WI38 (cell line): ENCODE measurements around the gene MRO.
A peak's percentile ranks its signal among the peaks of the same experiment; 100 is the strongest.

Experiments used
- H3K4me3 ChIP-seq: 2 replicates; pipeline ENCODE4 v1.5.1; 2011; ENCODE audit warnings: low read depth, mild to moderate bottlenecking, control low read depth, low read length
- TF ChIP-seq, protein P1 (sequence below): IDR thresholded peaks from 2 replicates; pipeline ENCODE4 v1.5.1; 2012; ENCODE audit warnings: low read depth, mild to moderate bottlenecking, control low read depth, low read length

Gene MRO

DNA sequence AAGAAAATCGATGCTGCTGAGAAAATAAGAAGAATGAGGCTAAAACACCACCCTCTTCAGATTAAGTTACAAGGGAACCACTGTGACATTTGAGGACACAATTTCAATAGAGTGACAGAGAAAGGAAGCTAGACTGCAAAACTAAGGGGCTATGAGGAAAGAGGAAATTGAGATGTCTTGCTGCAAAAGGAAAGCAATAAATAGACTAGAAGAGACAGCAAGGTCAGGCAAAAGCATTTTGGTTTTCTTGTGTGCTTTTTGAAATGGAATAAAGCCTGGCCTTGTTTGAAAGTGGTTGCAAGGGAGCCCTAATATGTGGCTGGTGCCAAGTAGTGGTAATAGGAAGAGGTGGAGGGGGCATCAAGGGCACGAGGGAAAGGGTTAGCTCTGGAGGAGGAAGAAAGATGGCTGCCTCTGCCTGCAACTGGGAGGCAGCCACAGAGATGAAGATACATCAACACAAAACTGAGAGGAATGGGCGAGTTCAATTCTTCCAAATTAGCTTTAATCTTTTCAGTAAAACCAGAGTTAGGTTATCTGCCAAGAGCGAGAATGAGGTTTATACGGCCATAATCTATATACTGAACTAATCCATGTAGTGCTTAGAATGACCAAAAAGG lies 1.2 kb upstream of the MRO start:
- TF ChIP-seq, protein P1, sequence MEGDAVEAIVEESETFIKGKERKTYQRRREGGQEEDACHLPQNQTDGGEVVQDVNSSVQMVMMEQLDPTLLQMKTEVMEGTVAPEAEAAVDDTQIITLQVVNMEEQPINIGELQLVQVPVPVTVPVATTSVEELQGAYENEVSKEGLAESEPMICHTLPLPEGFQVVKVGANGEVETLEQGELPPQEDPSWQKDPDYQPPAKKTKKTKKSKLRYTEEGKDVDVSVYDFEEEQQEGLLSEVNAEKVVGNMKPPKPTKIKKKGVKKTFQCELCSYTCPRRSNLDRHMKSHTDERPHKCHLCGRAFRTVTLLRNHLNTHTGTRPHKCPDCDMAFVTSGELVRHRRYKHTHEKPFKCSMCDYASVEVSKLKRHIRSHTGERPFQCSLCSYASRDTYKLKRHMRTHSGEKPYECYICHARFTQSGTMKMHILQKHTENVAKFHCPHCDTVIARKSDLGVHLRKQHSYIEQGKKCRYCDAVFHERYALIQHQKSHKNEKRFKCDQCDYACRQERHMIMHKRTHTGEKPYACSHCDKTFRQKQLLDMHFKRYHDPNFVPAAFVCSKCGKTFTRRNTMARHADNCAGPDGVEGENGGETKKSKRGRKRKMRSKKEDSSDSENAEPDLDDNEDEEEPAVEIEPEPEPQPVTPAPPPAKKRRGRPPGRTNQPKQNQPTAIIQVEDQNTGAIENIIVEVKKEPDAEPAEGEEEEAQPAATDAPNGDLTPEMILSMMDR, result no peak
- H3K4me3 ChIP-seq, result no peak overlapping the region

DNA sequence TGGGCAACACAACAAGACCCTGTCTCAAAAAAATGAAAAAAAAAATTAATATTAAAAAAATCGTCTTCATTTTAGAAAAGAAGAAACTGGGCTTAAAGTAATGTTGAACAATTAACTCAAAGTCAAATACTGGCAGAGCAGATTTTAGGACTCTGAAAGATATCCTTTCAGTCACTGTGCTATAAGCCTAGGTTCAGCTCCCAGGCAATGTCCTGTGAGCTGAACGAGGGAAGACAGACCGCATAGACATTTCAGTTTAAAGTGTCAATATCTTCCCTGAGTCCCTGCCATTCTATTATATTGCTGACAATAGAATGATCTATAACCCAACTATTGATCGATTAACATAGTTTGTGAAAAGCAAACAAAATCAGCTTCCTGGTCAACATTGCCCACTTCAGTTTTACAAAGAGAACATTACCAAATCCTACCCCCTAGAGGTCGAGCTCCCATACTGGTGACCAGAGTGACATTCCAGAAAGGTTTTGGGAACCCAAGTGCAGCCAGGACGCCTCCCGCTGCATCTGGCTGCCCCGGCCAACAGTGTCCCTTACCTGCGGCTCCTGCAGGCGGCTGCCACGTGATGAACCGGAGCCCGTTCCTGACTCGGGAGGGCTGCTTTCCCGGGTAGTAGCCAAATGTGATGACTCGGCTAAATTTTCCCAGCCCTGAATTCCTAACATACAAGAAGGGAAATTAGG lies 639 bp downstream of the MRO start:
- H3K4me3 ChIP-seq, result peak overlapping the region; percentile 4
- TF ChIP-seq, protein P1, result no peak

DNA sequence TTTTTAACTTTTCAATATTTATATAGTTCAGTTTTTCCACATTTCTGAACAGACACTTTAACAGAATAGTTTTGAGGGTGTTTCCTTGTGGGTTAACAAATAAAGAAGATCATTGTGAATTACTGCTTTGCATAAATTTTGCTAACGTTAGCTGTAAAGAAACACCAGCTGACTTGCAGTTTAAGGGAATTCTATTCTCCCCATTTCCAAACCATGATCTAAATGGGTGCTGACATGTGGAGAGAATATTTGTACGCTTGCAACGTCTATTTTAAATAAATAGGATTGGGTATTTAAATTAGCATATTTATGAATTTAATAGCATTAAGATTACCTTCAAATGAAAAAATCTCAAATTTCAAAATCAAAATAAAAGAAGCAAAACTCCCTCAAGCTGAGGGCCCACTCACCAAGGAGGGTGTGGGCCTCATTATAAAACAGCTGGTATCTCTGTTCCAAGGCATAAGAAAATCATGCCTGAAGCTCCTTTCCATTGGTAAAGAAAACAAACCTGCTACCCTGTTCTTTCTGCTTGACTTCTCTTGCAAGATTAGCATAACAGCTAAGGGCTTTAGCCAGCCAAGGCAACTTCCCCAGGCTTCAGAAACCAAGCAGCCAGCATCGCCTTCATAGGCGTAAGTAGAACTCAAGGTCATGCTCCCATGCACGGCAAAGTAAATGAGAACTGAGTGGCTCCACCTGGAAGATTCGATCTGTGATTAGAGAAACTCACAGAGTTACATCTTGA lies 3.2 kb downstream of the MRO start:
- TF ChIP-seq, protein P1, result no peak
- no peak overlapping the region for H3K4me3 ChIP-seq

DNA sequence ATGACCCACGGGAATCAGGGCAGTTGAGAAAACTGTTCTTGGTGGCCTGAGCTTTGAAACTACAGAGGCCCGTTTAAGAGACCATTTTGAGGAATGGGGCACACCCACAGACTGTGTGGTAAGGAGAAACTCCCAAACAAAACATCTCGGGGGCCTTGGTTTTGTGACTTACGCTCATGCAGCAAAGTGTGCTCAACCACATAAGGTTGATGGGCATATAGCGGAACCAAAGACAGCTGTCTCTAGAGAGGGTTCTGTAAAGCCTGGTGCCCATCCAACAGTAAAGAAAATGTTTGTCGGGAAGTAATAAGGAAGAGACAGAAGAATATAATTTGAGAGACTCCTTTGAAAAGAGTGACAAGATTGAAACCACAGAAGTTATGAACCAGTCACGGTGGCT lies 5.4 kb downstream of the MRO start:
- TF ChIP-seq, protein P1, result no peak
- no peak overlapping the region for H3K4me3 ChIP-seq

DNA sequence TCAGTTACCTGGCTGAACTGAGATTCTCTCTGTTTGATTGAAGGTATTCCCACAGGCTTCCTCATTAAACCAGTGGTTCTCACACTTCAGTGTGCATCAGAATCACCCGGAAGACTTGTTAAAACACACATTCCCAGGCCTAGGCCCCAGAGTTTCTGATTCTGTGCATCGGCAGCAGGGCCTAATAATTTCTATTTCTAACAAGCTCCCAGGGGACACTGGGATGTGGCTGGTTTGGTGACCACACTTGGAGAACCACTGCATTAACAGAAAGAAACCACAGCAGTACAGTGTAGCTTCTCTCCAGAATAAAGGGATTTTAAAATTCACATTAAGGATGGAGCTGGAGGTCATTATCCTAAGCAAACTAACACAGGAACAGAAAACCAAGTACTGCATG lies 6.5 kb downstream of the MRO start:
- no peak overlapping the region for H3K4me3 ChIP-seq
- TF ChIP-seq, protein P1, result no peak

DNA sequence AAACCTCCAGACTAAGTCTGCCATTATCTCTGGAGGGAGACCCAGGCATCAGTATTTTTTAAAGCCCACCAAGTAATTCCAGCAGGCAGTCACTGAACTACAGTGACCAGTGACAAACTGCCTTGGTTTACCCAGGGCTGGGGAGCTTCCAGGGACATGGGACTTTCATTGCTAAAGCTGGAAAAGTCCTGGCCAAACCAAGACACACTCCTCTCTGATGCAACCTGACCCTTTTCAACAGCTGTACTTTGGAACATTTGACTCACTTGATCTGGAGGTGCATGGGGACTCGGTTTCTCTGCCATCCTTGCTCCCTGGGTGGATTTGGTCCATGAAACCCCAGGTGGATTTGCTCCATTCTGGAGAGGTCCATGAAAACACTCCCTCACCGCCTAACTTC lies 7.0 kb downstream of the MRO start:
- TF ChIP-seq, protein P1, result no peak

DNA sequence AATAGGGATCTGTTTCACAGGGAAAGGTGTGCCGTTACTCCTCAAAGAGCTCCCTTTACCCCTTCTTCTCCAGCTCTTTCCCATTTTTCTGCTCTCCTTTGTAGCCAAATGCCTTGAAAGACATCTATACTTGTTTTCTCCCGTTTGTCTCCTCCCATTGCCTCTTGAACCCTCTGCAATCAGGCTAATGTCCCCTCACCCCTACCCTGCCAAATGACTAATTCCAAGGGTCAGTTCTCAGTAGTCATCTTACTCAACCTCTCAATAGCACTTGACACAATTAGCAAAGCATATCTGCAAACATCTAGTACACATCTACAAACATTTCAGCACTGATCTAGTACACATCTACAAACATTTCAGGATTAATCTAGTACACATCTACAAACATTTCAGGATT lies 12.6 kb downstream of the MRO start:
- TF ChIP-seq, protein P1, result no peak
- H3K4me3 ChIP-seq, result no peak overlapping the region

More for the DNA sequence above, 7.0 kb downstream of the MRO start:
- H3K4me3 ChIP-seq, result no peak overlapping the region
